ENCODE measurements around the gene LAG3.

Gene LAG3

DNA sequence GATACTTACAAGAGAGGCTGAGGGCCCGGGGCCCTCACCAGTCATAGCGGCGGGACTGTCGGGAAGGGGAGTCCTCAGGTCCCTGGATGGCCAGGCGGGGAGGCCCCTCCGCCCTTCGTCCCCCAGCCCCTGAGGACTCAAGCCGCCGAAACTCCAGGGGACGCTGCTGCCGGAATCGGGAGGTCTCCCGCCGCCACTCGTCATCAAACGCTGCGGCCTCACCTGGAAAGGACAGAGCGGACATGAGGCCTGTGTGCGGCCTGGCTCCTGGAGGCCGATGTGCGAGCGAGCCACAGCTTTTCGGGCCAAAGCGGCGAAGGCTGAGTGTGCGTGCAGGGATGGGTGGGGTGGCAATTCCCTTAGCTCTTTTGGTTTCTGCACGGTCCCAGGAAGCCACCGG, 23.6 kb upstream of the LAG3 start:
- TF ChIP-seq GATA3 (IDR thresholded peaks at IDR 0.05; ENCODE audit: low read depth, low read length): no peak
- no peak for TF ChIP-seq GATA2 (IDR thresholded peaks at IDR 0.05; ENCODE audit: low read depth, low read length)

DNA sequence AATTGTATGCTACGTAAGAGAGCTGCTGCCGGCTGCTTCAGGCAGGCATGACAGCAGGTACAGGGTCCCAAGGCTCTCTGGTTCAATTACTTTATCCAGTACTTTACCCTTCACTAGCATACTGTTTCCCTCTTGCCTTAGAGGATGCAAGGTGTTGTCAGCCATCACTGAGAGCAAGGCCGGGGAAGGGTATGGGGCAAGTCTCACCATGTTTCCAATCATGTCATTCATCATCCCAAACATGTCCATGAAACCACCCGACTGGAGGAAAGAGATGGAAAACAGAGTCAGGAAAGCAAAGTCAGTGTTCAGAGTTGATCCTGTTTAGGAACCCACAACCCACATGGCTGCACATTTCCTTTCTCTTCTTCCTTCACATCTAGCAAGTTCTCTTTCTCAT, 21.8 kb upstream of the LAG3 start:
- no peak for TF ChIP-seq GATA2 (IDR thresholded peaks at IDR 0.05; ENCODE audit: low read depth, low read length)

DNA sequence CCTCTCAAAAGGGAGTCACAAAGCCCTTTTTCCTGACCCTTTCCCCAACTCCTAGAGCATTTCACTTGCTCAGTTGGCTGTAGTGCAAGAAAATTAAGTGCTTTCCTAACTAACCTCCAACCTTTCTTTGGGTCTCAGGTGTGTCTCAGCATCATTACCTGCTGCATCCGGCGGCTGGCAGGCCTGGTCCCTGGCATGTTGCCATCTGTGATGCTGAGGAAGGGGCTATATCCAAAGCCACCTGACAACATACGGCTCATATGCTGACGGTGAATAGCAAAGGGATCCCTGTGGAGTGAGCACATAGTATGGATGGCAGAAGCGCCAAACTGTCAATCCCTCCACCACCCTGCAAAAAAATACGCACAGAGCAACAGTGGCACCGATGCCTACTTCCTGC, 20.6 kb upstream of the LAG3 start:
- TF ChIP-seq GATA3 (IDR thresholded peaks at IDR 0.05; ENCODE audit: low read depth, low read length): no peak
- no peak for TF ChIP-seq GATA2 (IDR thresholded peaks at IDR 0.05; ENCODE audit: low read depth, low read length)

DNA sequence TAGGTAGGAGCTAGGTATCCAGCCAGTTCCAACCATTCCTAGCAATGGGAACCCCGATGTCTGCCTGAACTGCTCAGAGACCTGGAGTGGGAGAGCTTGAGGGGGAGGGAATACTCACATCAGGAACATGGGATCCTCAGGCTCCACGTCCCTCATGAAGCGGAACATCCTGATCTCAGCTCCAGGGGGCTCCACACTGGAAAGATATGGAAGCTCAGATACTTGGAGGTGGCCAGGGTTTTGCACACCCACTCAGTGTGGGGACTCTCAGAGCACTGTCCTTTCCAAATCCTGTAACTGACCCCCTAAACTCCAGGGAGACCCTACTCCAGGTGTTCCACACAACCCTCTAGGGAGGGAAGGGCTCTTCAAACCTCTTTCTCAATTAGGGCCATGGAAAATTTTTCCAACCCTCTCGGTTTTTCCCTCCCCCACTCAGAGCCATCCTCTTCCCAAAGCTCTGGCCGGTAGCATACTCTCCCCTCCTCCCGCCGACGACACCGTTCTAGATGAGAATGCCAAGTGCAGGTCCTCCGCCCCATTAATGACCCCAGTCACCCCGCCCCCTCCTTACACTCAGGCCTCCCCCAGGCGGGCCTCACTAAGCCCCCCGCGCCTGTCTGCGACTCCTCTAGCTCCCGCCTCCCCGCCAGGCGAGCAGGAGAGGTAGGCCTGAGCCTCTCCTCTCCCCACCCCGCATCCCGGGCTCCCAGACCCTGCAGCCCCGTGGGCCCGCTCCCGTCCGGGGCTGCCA, 20.0 kb upstream of the LAG3 start:
- TF ChIP-seq GATA3 (IDR thresholded peaks at IDR 0.05; ENCODE audit: low read depth, low read length) (no peak), GATA2 (IDR thresholded peaks at IDR 0.05; ENCODE audit: low read depth, low read length) (no peak)

DNA sequence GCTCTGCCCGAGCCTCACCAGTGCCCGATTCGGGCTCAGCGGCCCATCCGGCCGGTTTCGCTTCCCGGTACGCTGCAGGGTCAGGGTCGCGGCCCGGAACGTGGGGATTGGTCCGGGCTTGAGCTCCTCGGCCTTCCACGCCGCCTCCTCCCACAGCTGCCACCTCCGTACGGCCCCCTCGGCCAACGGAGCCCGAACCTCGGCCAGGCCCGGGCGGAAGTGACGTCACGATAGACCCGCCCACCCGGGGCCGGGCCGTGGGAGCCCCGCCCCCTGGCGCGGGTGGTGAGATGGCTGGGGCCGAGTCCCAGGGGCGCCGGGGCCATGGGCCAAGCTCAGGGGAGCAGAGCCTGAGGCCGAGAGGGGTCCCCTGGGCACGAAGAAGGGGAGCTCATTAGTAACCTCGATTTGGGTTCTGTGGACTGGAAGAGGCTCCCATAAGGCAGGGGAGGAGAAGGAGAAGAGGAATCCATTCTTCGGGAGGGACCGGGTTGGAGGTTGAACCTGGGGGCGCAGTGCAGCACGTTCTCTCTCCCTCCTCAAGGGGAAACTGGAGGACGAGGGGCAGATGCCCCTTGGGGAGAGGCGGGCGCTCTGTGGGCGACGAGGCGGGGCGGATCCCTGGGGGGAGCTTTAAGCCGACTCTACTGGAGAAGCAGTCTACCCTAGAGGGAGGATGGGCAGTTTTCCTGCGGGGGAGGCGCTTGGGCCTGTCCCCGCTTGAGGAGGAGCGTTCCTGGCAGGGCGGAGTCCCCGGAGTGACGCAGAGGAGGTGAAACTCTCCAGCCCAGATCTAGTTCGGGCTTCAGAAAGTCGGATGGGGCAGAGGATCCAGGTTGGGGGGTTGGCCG, 19.2 kb upstream of the LAG3 start, which contains the start of gene MLF2:
TSS of gene MLF2 (minus strand) at position 221 of the 851 bp plus-strand sequence. CDS start 807 bp downstream, outside the sequence.
- TF ChIP-seq GATA3 (IDR thresholded peaks at IDR 0.05; ENCODE audit: low read depth, low read length): no peak

DNA sequence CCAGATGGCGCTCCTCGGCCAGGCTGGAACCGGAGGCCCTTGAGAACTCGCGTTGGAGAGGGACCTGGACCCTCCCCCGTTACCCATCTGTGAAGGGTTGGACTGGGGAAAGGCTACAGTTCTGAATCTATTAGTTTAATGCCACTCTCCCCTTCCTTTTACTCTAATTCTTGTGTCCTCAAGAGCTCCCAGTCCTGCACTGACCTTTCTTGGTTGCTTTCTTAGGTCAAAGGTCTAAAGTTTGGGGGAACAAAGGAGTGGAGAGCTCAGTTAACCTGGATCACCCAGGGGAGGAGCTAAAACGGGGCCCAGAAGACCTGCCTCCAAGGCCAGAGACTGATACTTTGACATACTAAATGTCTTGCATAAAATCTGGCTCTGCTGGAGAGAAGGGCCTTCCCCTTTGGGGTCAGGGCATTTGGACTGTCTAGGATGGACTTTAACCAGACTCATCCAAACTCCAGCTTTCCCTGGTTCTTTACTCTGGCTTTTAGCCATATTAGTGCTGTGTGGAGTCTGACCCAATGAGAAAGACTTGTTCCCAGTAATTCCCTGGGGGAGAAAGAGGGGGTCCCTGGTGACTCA, 18.5 kb upstream of the LAG3 start:
- TF ChIP-seq GATA3 (IDR thresholded peaks at IDR 0.05; ENCODE audit: low read depth, low read length): no peak
- TF ChIP-seq GATA2 (IDR thresholded peaks at IDR 0.05; ENCODE audit: low read depth, low read length): no peak

DNA sequence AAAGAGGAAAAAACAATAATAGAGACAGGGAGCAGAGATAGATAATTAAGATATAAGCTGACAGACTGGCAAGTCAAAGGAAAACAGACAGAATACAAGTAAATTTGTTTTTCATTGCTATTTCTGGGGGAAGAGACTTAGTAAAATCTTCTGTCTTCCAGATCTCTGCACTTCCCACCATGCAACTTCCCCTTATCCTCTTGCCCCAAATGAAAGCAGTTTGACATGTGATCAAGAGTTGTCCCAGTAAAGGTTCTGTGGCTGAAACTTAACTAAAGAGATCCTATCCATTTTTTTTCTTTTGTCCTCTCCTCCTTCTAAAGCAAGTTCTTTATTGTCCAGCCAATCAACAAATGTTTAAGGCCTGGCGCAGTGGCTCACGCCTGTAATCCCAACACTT, 17.9 kb upstream of the LAG3 start:
- TF ChIP-seq GATA3 (IDR thresholded peaks at IDR 0.05; ENCODE audit: low read depth, low read length) (no peak), GATA2 (IDR thresholded peaks at IDR 0.05; ENCODE audit: low read depth, low read length) (no peak)

DNA sequence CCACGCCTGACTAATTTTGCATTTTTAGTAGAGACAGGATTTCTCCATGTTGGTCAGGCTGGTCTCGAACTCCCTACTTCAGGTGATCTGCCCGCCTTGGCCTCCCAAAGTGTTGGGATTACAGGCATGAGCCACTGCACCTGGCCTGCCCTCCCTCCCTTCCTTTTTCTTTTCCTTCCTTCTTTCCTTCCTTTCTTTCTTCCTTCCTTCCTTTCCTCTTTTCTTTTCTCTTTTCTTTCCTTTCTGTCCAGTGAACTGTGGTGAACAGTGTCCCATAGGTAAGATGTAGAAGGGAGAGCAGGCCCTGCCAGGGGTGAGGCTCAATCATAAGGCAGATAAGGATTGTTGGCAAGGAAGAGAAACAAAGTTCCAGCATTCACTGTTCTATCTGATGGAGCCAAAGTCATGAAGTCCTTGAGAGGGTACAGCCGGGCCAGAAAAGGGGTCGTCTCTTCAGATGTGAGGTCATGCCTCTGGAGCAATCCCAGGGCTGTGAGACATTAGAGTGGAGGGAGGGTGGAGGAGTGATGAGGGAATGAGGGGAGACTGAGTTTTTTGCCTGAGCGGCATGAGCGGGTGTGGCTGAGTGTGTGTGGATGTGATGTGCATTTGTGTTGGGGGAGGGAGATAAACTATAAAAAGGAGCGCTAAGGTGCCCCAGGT, 15.2 kb upstream of the LAG3 start:
- no peak for TF ChIP-seq GATA3 (IDR thresholded peaks at IDR 0.05; ENCODE audit: low read depth, low read length)
- TF ChIP-seq GATA2 (IDR thresholded peaks at IDR 0.05; ENCODE audit: low read depth, low read length): no peak

DNA sequence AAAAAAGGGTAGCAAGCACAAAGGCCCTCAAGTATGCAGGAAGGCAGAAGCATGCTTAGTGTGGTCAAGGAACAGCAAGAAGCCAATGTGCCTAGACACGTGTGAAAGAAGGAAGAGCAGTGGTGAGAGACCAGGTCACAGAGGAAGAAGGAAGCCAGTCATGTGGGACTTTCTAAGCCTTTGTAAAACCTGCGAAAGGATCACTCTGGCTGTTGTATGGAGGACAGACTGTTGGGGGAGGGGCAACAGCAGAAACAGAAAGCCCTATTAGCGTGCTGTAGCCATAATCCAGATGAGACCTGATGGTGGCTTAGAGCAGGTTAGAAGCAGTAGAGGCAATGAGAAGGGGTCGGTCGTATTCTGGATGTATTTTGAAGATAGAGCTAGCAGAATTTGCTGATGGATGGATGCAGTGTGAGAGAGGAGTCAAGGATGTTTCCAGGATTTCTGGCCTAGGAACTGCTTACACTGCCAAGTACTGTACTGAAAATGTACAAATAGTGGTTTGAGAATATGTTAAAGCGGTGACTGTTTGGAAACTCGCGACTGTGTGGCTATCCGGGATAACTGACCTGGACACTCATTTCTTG, 13.7 kb upstream of the LAG3 start:
- TF ChIP-seq GATA2 (IDR thresholded peaks at IDR 0.05; ENCODE audit: low read depth, low read length): no peak
- no peak for TF ChIP-seq GATA3 (IDR thresholded peaks at IDR 0.05; ENCODE audit: low read depth, low read length)

DNA sequence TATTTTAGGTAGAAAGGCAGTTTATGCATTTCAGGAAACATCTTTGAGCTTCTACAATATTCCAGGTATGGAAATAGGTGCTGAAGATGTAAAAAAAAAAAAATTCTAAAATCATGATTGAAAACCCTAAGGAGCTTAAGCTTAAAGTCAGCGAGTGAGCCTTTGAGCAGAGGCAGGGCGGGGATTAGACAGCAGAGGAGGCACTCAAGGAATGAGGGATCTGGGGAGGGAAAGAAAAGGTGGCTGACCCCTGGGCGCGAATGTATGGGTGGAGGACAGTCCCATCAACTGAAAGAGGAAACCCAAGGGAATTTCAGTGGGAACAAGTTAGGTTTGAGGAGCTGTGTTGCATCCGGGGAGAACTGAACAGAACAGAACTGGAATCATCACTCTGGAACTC, 12.6 kb upstream of the LAG3 start:
- no peak for TF ChIP-seq GATA2 (IDR thresholded peaks at IDR 0.05; ENCODE audit: low read depth, low read length)
- TF ChIP-seq GATA3 (IDR thresholded peaks at IDR 0.05; ENCODE audit: low read depth, low read length): no peak

DNA sequence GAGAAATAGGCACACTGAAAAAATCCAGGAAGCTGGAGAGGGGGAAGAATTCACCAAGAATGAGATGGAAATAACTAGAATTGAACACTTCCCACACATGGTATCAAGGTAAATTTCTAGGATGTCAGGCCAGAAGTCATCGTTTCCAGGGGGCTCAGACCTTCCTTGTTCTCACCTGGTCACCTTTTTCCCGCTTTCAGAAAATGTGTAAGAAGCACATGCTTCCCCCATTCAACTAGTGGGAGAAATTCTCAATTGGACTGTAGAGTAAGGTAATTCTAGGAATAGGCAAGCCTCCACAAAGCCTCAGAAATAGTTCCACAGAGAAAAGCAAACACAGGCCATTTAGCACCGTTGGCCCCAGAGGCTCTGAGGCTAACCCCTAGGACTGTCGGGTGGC, 8.9 kb upstream of the LAG3 start:
- TF ChIP-seq GATA2 (IDR thresholded peaks at IDR 0.05; ENCODE audit: low read depth, low read length) (no peak), GATA3 (IDR thresholded peaks at IDR 0.05; ENCODE audit: low read depth, low read length) (no peak)

DNA sequence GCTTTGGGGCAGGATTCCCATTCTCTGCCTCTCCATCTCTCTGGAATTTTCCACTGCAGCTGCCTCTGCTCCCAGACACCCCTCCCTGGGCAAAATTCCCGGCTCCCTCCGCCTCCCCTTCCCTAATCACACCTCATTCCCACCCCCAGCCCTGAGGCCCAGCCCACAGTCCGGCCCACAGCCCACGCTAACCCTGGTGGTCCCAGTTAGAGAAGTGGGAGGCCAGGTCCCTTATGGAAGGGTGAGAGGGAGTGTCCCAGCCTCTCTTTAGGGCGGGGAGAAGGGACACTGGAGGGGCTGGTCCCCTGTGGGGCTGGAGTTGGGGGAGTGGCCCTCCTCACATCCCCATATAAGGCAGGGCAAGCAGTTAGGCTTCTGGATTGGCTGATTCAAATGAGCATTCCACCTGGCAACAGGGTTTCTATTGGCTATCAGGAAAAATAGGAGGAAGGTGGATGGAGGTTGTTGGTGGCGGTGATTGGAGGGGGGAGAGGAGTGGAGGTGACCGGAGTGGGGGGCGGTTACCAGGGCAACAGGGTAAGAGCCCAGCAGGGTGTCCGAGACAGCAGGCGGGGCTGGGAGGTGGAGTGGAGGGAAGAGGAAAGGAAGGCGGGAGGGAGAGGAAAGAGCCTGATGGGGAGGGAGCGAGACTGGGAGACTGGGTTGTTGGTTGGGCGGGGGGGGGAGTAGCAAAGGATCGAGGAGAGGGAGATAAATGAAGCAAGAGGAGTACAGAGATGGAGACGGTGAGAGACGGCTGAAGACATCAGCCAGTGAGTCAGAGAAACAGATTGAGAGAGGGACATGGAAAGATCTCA, 8.1 kb upstream of the LAG3 start:
- TF ChIP-seq GATA2 (IDR thresholded peaks at IDR 0.05; ENCODE audit: low read depth, low read length) (no peak), GATA3 (IDR thresholded peaks at IDR 0.05; ENCODE audit: low read depth, low read length) (no peak)

DNA sequence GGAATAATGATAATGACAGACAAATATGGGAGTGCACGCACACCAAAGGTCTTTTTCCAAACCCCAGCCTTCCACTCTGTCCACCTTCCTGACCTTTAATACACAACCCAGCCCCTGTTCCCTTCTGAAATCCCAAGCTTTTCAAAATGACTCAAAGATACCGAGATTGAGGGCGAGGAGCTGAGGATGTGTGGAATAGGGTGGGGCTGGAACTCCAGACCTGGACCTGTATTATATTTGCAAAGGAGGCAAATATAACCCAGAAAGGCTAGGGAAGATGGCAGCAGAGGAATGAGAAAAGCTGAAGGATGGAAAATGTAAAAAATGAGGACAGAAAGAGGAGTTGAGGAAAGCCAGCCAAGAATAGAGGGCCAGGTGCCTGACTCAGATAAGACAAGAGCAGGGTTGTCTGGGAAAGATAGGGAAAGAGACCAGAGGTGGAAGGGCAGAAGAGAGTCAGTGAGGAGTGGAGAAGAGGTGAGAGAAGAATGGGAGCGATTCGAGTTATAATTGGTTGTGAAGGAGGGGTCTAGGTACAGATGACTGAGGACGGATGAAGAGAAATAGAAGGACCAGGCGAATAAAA, 7.2 kb upstream of the LAG3 start:
- TF ChIP-seq GATA2 (IDR thresholded peaks at IDR 0.05; ENCODE audit: low read depth, low read length) (no peak), GATA3 (IDR thresholded peaks at IDR 0.05; ENCODE audit: low read depth, low read length) (no peak)
